Activated CD4-positive, alpha-beta T cell treated with anti-CD3 and anti-CD28 coated beads for 4 hours (primary cell): ENCODE data around the gene DNM2.
"Not testable (repeated sequence)": the region's sequence is repeated elsewhere in the genome, so short reads cannot be mapped to it uniquely, and the experiment has no call there.

Experiments used
- DNase-seq, 2 donors: peaks; one replicate each; pipeline ENCODE4 v3.0.0-alpha.2; 2020

Gene DNM2

DNA sequence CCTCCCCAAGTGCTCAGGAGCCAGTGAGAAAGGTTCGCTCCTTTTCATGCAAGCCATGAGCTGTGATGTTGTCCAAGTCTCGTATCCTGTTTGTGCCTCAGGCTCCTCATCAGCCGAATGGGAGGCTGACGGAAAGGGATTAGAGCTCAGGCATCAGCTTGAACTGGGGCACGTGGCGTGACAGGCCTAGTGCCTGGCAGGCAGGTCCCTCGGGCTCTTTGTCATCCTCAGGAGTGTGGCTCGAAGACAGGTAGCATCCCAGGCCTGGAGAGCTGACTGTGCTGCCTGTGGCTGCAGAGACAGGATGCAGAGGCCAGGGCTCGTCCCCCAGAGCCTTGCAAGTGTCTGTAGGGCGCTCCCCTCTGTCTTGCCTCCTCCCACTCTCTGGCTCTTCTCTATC is 38.5 kb downstream of the DNM2 start:
- DNase-seq: no peak

DNA sequence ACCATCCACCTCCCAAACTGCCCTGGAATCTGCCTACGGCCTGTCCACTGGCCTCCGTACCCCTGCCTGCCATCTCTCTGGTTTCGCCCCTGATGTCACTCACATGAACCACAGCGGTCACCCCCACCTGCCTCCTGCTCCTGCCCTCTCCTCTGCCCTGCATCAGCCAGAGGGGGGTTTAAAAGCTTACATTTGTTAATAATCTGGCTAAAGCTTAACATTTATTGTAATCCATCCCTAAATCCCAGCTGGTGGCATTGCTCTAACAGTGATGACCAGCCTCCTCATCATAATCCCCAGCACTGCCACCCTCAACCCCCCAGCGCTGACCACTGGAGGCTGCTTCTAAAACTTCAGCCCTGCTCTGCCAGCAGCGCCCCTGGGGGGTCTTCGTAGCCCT is 38.9 kb downstream of the DNM2 start:
- no peak for DNase-seq

DNA sequence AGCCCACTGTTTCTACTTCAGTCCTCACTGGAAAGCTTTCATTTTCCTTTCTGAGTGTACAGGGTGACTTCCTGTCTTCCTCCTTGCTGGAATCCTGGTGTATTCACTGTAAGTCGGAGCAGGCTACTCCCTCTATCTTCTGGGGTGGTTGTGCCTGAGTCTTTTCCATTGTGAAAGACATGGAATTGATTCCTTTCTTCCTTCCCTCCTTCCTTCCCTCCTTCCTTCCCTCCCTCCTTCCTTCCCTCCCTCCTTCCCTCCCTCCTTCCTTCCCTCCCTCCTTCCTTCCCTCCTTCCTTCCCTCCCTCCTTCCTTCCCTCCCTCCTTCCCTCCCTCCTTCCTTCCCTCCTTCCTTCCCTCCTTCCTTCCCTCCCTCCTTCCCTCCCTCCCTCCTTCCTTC is 40.2 kb downstream of the DNM2 start:
- not testable (repeated sequence) for DNase-seq

DNA sequence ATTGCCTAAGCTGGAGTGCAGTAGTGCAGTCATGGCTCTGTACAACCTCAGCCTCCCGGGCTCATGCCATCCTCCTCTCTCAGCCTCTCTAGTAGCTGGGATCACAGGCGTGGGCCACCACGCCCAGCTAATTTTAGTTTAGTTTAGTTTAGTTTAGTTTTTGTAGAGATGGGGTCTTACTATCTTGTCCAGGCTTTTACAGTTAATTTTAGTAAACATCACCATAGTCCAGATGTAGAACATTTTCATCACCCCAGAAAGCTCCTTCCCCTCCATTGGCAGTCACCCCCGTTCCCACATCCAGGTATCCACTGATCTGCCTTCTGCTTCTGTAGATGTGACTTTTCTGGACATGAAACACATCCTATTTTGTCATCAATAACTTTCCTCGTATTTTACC is 41.1 kb downstream of the DNM2 start:
- DNase-seq: no peak

DNA sequence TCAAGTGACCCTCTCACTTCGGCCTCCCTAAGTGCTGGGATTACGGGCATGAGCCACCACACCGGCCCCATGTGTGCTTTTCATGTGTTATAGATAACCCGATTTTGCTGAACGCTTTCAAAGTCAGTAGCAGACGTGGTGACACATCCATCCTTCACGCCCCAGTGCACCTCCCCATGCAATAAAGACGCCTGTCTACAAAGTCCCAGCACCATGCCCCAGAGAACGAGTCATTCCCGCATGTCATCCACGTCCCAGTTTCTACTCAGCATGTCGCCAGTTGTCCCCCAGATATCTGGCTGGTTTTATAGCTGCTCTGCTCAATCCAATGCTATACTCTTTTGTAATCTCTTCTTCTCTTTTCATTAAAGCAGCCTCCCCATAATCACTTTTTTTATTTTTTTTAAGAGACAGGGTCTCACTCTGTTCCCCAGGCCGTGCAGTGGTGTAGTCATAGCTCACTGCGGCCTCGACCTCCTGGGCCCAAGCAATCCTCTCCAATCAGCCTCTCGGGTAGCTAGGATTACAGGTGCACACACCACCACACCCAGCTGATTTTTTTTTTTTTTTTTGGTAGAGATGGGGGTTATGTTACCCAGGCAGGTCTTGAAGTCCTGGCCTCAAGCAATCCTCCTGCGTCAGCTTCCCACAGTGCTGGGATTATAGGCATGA is 42.5 kb downstream of the DNM2 start:
- peak; percentile 36 to 53 for DNase-seq

DNA sequence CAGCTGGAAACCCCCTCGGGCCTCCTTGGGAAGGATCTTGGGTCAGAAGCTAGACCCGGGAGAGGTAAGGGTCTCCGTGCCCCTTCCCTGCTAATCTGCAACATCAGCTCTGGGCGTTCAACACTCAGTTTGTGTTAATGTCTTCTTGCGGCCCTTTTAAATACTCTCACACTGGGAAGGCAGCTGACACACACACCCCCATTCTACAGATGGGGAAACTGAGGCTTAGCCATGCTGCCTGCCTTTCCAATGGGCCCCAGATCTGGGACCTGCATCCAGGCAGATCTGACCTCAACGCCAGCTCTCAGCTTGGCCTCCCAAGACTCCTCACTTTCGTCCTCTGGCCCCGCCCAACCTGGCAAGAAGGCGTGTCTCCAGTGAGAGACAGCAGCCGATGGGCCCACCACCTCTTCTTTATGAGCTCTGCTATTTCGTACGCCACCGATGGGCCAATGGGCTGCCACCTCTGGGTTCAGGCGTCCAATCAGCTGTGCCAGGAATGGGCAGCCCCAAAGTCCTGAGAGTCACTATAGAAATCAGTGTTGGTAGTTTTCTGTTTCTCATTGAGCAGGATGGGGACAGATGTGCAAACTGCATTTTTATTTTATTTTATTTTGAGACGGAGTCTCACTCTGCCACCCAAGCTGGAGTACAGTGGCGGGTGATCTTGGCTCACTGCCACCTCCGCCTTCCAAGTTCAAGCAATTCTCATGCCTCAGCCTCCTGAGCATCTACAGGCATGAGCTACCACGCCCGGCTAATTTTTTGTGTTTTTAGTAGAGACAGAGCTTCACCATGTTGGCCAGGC is 43.8 kb downstream of the DNM2 start:
- DNase-seq: no peak

DNA sequence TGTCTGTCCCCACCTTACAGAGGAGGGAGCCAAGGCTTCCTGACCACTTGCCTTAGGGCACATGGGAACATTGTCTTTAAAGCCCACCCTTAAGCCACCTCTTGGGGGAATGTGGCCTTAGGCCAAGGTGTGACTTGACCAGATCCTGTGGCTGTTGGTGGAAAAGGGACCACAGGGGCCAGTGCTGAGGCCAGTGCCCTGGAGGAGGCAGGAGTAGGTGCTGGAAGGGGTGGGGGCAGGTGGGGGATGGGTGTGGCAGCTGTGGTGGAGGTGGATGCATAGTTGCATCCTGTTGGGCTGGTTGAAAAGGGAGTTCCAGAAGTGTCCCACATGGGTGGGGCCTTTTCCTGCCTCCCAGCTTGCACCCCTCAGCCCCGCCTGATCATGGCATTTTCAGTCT is 44.8 kb downstream of the DNM2 start:
- peak; percentile 15 to 24 for DNase-seq

DNA sequence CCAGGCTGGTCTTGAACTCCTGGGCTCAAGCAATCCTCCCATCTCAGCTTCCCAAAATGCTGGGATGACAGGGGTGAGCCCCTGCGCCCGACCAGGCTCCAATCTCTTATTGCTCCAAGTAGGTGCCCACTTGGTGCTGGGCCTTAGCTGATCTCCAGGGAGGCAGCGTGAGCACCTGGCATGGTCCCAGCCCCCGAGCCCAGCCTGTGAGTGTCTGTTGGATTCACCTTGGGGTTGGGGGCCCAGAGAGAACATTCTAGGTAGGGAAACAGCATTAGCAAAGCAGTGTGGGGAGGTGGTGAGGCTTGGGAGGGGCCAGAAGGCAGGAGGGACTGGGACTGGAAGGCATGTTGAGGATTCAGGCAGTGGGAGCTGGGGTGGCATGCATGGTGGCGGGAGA is 45.5 kb downstream of the DNM2 start:
- no peak for DNase-seq

DNA sequence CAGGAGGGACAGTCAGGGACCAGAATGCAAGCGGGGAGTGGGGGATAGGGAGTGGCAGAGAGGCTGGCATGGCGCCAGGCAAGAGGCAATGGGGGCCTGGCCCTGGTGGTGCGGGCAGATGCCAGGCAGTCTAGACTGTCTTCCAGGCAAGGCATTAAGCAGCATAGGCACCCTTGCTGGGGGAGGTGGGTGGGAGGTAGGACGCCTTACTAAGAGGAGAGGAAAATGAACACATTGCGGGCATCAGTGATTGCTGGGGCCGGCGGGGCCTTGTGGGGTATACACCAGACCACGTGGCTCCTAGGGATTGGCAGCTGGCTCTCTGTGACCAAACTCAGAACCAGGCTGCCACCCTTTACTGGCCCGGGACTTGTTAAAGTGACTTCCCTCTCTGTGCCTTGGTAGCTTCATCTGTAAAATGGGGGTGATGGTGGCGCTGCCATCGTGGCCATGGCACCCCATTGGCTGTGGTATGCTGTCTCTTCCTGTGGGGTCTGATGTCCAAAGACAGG is 46.0 kb downstream of the DNM2 start:
- DNase-seq: no peak

DNA sequence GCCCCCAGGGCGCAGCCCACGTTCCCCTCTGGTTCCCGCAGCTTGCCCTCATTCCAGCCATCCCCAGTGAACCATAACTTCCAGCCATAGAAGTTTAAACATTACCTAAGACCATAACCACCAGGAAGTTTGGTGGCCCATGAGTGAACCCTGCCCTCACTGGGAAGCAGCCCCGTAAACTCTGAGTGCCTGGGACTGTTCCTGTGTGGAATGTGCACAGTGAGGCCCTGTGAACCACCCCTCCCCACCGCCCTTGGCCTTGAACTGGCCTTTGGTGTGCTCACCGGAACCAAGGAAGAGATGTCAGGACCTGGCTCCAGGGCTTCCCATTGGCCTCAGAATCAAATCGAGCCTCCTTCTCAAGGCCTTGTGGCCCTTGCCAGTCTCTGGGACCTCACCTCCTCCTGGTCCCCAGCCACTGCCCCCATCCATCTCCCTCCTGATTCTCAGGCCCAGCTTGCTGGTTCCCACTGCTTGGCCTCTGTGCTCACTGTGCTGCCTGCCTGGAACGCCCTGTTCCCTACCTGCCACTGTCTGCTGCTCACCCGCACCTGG is 46.5 kb downstream of the DNM2 start:
- DNase-seq: no peak

DNA sequence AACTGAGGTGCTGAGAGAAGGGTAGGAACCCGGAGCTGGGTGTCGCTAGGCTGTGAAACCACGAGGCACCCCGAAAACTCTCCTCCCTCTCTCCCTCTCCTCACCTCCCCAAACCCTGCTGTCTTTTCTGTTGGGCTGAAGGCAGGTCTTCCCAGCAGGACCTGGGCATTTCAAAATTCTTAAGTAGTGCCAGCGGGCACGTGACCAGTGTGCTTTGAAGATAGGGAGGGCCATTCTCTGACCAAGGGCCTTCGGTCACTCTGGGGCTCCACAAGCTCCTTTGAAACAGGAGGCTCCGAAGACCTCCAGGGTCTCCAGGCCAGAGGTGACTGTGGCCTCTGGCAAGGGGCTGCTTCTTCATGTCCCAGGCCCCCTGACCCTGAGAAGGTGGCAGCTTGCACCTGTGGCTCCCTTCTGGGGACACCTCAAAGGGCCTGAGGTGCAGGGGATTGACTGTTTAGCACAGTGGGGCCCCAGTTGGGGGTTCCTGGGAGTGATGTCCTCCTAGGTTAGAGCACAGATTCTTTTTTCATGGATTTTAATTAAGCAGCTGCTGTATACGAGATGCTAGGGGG is 48.3 kb downstream of the DNM2 start:
- no peak for DNase-seq

DNA sequence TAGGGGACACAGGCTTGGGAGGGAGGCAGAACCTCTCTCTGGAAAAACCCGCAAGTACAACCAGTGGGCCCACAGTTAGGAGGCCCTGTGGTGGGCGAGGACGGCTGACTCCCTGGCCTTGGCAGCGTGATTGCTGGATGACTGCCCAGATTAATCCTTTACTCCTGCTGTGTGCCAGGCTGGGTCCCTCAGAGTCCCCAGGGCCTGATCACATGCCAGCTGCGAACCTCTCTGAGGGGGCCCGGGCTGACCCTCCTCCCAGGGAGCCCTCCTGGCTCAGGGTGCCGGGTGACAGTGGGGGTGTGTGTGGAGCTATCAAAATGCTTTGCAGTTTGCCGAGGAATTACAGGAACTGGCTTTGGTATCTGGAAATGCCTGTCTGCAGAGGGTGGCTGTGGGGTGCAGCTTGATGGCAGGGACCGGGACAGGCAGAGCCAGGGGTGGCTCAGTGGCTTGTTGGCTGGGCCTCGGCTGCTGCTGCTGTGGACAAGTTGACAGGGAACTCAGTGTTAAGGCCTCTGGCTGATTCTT is 48.9 kb downstream of the DNM2 start:
- DNase-seq: no peak

DNA sequence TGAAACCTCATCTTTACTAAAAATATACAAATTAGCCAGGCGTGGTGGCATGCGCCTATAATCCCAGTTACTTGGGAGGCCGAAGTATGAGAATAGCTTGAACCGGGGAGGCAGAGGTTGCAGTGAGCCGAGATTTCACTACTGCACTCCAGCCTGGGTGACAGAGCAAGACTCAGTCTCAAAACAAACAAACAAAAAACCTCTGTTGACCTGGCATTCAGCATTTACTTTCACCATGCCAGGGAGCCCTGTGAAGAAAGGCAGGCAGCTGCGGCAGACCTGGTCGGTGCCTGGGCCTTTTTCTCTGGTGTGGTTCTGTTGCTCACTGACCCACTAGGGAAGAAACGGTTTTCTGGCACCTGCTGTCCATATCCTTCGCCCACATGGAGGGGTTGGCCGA is 49.8 kb downstream of the DNM2 start:
- no peak for DNase-seq

DNA sequence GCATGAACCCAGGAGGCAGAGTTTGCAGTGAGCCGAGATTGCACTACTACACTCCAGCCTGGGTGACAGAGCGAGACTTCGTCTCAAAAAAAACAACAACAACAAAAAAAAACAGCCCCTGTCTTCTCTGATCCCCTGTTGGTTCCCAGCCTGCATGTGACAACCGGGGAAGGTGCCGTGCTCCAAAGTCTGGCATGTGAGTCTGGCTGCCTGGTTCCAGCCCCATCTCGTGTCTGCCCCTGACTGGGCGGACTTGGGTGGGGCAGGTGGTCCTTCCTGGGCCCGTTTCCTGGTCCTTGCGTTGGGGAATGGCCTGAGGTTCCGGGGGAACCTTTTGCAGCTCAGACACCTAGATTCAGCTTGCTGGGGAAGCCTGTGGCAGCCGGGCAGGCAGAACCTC is 50.5 kb downstream of the DNM2 start:
- DNase-seq: no peak

DNA sequence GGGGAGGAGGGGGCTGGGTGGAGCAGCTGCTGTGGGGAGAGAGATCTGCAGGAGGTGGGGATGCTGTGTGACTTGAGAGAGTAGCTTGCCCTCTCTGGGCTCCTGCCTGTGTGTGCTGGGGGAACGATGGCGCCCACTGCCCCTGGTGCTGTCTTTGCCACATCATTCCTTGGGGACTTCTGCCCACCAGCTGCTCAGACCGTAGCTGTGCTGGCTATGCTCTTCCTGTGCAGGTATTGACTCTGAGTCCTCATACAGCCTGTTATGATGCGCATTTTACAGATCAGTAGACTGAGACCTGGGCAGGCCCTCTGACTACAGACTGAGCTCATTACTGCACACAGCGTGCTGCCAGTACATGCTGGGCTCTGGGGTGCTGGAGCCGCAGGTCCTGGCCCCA is 51.1 kb downstream of the DNM2 start:
- DNase-seq: no peak

DNA sequence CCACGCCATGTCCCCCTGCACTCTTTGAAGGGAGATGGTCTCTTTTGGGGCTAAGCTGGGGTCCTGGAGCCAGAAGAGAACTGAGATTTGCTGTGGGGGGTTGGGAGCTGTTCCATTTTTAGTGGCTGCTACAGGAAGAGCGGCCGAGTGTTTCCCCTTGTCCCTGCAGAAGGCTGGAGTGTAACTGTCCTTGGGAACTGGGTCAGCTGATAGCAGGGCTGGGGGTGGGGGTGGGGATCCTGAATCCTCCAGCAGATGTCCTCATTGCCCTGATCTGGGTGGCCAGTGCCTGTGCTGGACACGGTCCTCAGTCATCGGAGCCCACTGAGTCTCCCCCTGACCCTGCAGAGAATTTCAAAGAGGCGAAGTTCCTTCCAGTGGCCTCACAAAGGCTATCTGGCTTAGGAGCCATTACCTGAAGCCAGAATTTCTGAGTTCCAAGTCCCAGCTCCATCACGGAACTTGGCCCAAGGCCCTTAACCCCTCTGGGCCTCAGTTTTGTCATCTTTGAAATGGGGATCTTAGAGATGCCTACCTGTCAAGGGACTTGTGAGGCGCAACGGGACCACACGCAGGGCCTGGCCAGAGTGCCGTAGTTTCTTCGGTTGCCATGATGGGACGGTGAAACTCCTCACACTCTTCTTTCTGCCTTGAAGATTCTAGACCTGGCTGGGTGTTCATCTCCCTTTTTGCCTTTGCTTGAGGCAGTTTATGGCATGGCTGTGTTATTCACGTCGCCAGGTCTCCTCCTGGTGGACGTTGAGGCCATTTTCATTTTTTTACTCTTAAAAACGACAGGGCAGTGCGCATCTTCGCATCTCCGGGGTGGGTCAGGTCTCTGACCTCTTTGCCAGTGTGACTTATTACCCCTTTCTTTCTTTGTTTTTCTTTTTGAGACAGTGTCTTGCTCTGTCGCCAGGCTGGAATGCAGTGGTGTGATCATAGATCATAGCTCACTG is 51.9 kb downstream of the DNM2 start:
- DNase-seq: peak; percentile 17 to 22

DNA sequence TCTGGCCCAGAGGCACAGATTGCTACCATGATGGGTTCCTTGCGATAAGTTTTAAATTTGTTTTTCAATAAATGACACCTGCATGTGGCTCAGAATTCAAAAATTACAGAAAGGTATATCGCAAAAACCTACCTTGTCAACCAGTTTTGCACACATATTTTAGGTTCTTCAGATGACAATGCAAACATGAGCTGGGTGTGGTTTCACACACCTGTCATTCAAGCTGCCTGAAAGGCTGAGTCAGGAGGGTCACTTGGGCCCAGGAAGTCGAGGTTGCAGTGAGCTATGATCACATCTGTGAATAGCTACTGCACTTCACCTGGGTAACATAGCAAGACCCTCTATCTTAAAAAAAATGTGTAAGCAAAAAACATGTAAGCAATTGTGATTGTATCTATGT is 56.1 kb downstream of the DNM2 start:
- no peak for DNase-seq

DNA sequence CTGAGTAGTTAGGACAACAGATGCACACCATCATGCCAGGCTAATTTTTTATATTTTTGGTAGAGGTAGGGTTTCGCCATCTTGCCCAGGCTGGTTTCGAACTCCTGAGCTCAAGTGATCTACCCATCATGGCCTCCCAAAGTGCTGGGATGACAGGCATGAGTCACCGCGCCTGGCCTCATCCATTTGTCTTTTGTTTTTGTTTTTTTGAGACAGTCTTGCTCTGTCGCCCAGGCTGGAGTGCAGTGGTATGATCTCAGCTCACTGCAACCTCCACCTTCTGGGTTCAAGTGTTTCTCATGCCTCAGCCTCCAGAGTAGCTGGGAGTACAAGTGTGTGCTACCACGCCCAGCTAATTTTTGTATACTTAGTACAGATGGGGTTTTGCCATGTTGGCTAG is 57.0 kb downstream of the DNM2 start:
- no peak for DNase-seq

DNA sequence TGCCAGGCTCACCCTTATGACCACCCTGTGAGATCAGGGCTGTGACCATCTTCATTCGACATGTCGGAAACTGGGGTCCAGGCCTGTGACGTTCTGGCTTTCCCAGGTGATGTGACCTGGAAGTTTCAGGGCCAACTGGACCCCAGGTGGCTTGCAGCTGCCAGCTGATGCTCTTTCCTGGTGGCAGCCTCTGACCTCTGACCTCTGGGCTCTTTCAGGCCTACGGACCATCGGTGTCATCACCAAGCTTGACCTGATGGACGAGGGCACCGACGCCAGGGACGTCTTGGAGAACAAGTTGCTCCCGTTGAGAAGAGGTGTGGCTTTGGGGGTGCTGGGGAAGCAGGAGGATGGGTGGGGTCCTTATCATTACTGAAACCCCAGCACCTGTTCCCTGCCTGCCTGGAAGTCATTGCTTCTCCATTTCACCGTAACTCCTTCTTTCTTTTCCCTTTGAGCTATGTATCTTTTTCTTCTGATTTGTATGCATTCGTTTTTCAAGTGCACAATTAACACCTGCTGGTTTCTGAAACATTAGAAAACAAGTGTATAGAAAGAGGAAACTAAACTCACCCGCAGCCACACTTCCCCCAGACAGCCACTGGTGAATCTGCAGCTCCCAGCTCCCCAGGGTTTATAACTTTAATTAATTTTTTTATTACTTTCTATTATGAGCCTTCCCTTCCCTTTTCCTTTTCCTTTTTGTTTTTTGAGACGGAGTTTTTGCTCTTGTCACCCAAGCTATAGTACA is 59.2 kb downstream of the DNM2 start:
- no peak for DNase-seq

DNA sequence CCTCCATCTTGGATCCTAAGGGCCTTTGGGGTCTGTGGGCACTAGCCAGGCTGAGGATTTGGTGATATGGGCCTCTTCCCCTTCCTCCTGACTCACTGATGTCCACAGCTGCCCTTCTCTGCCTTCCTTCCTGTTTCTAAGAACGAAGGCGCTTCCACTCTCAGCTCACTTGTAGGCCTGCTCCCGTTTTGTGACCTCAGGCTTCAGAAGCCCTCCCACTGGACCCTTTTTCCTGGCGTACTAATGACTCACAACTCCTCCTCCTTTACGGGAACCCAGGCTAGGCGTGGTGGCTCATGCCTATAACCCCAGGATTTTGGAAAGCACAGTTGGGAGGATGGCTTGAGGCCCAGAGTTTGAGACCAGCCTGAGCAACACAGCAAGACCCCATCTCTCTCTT is 62.5 kb downstream of the DNM2 start:
- DNase-seq: no peak

DNA sequence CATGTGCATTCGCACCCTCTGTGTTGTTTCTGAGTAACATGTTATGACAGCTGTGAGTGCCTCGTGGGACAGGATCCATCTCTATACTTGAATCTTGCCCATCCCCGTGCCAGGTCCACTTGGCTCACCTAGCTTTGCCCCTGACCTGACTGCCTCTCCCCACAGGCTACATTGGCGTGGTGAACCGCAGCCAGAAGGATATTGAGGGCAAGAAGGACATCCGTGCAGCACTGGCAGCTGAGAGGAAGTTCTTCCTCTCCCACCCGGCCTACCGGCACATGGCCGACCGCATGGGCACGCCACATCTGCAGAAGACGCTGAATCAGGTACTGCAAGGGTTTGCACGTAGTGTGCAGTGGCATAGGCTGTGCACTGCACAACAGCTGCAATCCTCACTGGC is 64.9 kb downstream of the DNM2 start:
- no peak for DNase-seq

DNA sequence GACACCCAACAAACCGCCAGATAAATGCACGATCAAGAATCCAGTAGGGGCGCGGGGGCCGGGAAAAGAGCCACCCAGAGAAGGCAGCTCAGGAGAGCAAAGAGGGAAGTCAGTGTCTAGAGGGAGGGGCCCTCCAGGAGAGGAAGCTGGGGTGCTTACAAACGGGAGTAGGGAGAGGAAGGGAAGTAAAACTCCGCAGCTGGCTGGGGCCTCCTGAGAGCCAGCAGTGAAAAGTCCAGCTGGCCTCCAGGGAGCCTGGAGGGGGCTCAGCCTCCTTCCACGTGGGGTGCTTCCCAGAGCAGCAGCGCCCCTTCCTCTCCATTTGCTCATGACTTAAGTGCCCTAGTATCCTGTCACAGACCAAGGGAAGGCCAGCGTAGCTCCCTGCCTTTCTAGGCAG is 66.4 kb downstream of the DNM2 start:
- no peak for DNase-seq
